Skeletal muscle satellite cell (primary cell): ENCODE measurements around the gene SSBP2.

Source experiments
- H3K27me3 ChIP-seq: 2 replicates; pipeline ENCODE4 v1.7.0; 2013; ENCODE audit warnings: low read length; ENCODE audit not compliant: control insufficient read depth, insufficient read depth
- H3K36me3 ChIP-seq: 2 replicates; pipeline ENCODE4 v1.7.0; 2013; ENCODE audit warnings: mild to moderate bottlenecking, control low read depth, low read length; ENCODE audit not compliant: insufficient read depth
- H3K4me1 ChIP-seq: 2 replicates; pipeline ENCODE4 v1.7.0; 2013; ENCODE audit warnings: low read length; ENCODE audit not compliant: control insufficient read depth, insufficient read depth
- H3K4me2 ChIP-seq: 2 replicates; pipeline ENCODE4 v1.7.0; 2013; ENCODE audit warnings: mild to moderate bottlenecking, low read length
- H3K4me3 ChIP-seq: 2 replicates; pipeline ENCODE4 v1.7.0; 2013; ENCODE audit warnings: low read length
- H3K9ac ChIP-seq: 2 replicates; pipeline ENCODE4 v1.7.0; 2013; ENCODE audit warnings: mild to moderate bottlenecking, low read depth, low read length, moderate library complexity
- H3K9me3 ChIP-seq: replicated peaks from 2 replicates; pipeline ENCODE4 v1.7.0; 2013; ENCODE audit warnings: mild to moderate bottlenecking, control low read depth, low read length

Gene SSBP2

GRCh38 chr5:81656783-81657182 lies 94.1 kb downstream of the SSBP2 start:
- Histone ChIP-seq H3K4me1 (no peaks in the 10 kb centered on the region), H3K9ac (no peak overlapping the region), H3K9me3 (no peaks in the 10 kb centered on the region), H3K27me3 (no peaks in the 10 kb centered on the region), H3K4me2 (no peak overlapping the region), H3K36me3 (no peaks in the 10 kb centered on the region), H3K4me3 (no peak overlapping the region)

- Histone ChIP-seq H3K4me3 (no peak overlapping the region), H3K9me3 (no peaks in the 10 kb centered on the region), H3K4me2 (no peak overlapping the region), H3K9ac (no peak overlapping the region), H3K36me3 (no peaks in the 10 kb centered on the region), H3K27me3 (no peaks in the 10 kb centered on the region), H3K4me1 (no peaks in the 10 kb centered on the region)
These were observed 99.9 kb downstream of the SSBP2 start for GRCh38 chr5:81650987-81651386.

GRCh38 chr5:81646469-81646995 lies 104.4 kb downstream of the SSBP2 start:
- H3K4me2 ChIP-seq, result no peak overlapping the region
- no peak overlapping the region for H3K4me3 ChIP-seq
- no peaks in the 10 kb centered on the region for H3K27me3 ChIP-seq
- no peaks in the 10 kb centered on the region for H3K36me3 ChIP-seq
- no peaks in the 10 kb centered on the region for H3K9me3 ChIP-seq
- H3K9ac ChIP-seq, result no peak overlapping the region
- no peaks in the 10 kb centered on the region for H3K4me1 ChIP-seq

GRCh38 chr5:81642210-81642609 lies 108.7 kb downstream of the SSBP2 start:
- Histone ChIP-seq H3K4me1 (peaks cover 13% of the 10 kb centered on the region), H3K9ac (no peak overlapping the region), H3K27me3 (no peaks in the 10 kb centered on the region), H3K4me3 (no peak overlapping the region), H3K9me3 (no peaks in the 10 kb centered on the region), H3K4me2 (no peak overlapping the region), H3K36me3 (no peaks in the 10 kb centered on the region)

- H3K9ac ChIP-seq, result peak overlapping the region; percentile 67
- H3K36me3 ChIP-seq, result no peaks in the 10 kb centered on the region
- no peaks in the 10 kb centered on the region for H3K27me3 ChIP-seq
- H3K4me3 ChIP-seq, result no peak overlapping the region
- no peaks in the 10 kb centered on the region for H3K9me3 ChIP-seq
- H3K4me1 ChIP-seq, result peaks cover 13% of the 10 kb centered on the region
- peak overlapping the region; percentile 59 for H3K4me2 ChIP-seq
These were observed 111.3 kb downstream of the SSBP2 start for GRCh38 chr5:81639556-81639955.

- Histone ChIP-seq H3K4me2 (peak overlapping the region; percentile 3), H3K4me3 (no peak overlapping the region), H3K27me3 (no peaks in the 10 kb centered on the region), H3K9ac (peak overlapping the region; percentile 67), H3K4me1 (peaks cover 13% of the 10 kb centered on the region), H3K36me3 (no peaks in the 10 kb centered on the region), H3K9me3 (no peaks in the 10 kb centered on the region)
These were observed 112.4 kb downstream of the SSBP2 start for GRCh38 chr5:81638471-81638870.

- H3K9me3 ChIP-seq, result no peaks in the 10 kb centered on the region
- H3K36me3 ChIP-seq, result no peaks in the 10 kb centered on the region
- no peak overlapping the region for H3K9ac ChIP-seq
- H3K4me3 ChIP-seq, result no peak overlapping the region
- no peaks in the 10 kb centered on the region for H3K27me3 ChIP-seq
- H3K4me1 ChIP-seq, result peaks cover 7% of the 10 kb centered on the region
- no peak overlapping the region for H3K4me2 ChIP-seq
These were observed 117.0 kb downstream of the SSBP2 start for GRCh38 chr5:81633891-81634290.

- no peaks in the 10 kb centered on the region for H3K9me3 ChIP-seq
- H3K4me1 ChIP-seq, result peaks cover 2% of the 10 kb centered on the region
- no peaks in the 10 kb centered on the region for H3K27me3 ChIP-seq
- H3K9ac ChIP-seq, result no peak overlapping the region
- no peaks in the 10 kb centered on the region for H3K36me3 ChIP-seq
- no peak overlapping the region for H3K4me3 ChIP-seq
- H3K4me2 ChIP-seq, result no peak overlapping the region
These were observed 117.4 kb downstream of the SSBP2 start for GRCh38 chr5:81633471-81633870.

GRCh38 chr5:81632679-81633078 lies 118.2 kb downstream of the SSBP2 start:
- no peaks in the 10 kb centered on the region for H3K27me3 ChIP-seq
- no peak overlapping the region for H3K4me2 ChIP-seq
- no peaks in the 10 kb centered on the region for H3K36me3 ChIP-seq
- no peak overlapping the region for H3K4me3 ChIP-seq
- H3K9me3 ChIP-seq, result no peaks in the 10 kb centered on the region
- H3K9ac ChIP-seq, result no peak overlapping the region
- H3K4me1 ChIP-seq, result no peaks in the 10 kb centered on the region

GRCh38 chr5:81631621-81632020 lies 119.3 kb downstream of the SSBP2 start:
- Histone ChIP-seq H3K9ac (no peak overlapping the region), H3K9me3 (no peaks in the 10 kb centered on the region), H3K4me3 (no peak overlapping the region), H3K4me2 (no peak overlapping the region), H3K36me3 (no peaks in the 10 kb centered on the region), H3K27me3 (no peaks in the 10 kb centered on the region), H3K4me1 (peaks cover 8% of the 10 kb centered on the region)

- Histone ChIP-seq H3K4me1 (peaks cover 13% of the 10 kb centered on the region), H3K4me2 (no peak overlapping the region), H3K36me3 (no peaks in the 10 kb centered on the region), H3K4me3 (no peak overlapping the region), H3K9ac (no peak overlapping the region), H3K9me3 (no peaks in the 10 kb centered on the region), H3K27me3 (no peaks in the 10 kb centered on the region)
These were observed 119.8 kb downstream of the SSBP2 start for GRCh38 chr5:81631124-81631523.

- Histone ChIP-seq H3K4me2 (no peak overlapping the region), H3K4me3 (no peak overlapping the region), H3K36me3 (no peaks in the 10 kb centered on the region), H3K4me1 (peaks cover 18% of the 10 kb centered on the region), H3K27me3 (no peaks in the 10 kb centered on the region), H3K9me3 (no peaks in the 10 kb centered on the region), H3K9ac (no peak overlapping the region)
These were observed 120.2 kb downstream of the SSBP2 start for GRCh38 chr5:81630684-81631083.
